Smooth muscle cell (in vitro differentiated cells): ENCODE data around the gene HAGHL. TPM values are rescaled to one million over a fixed set of nuclear protein-coding genes. Genes with fewer than 3 reads are reported as not detected.

Experiments used
- DNase-seq: peaks from one replicate; lab custom pipeline; 2025; ENCODE audit not compliant: unreplicated experiment; lab: John Stamatoyannopoulos, UW
- H2AFZ ChIP-seq: fragments of 200-600 bp; sonication (generic); 2 replicates; pipeline ENCODE4 v1.6.0; 2016; ENCODE audit warnings: antibody characterized with exemption, low read depth, mild to moderate bottlenecking
- H3F3A ChIP-seq: fragments of 200-600 bp; sonication (generic); 2 replicates; pipeline ENCODE4 v1.6.0; 2017; ENCODE audit warnings: antibody characterized with exemption, low read depth
- H3K27ac ChIP-seq: fragments of 200-600 bp; sonication (generic); 2 replicates; pipeline ENCODE4 v1.5.1; 2016; ENCODE audit warnings: low read depth, mild to moderate bottlenecking
- H3K27me3 ChIP-seq: fragments of 200-600 bp; sonication (generic); 2 replicates; pipeline ENCODE4 v1.6.1; 2016; ENCODE audit warnings: low read depth, mild to moderate bottlenecking
- H3K36me3 ChIP-seq: fragments of 200-600 bp; sonication (generic); 2 replicates; pipeline ENCODE4 v1.5.1; 2016; ENCODE audit warnings: low read depth
- H3K4me1 ChIP-seq: fragments of 200-600 bp; sonication (generic); 2 replicates; pipeline ENCODE4 v1.5.1; 2016; ENCODE audit warnings: low read depth
- H3K4me2 ChIP-seq: fragments of 200-600 bp; sonication (generic); 2 replicates; pipeline ENCODE4 v1.6.0; 2016; ENCODE audit warnings: mild to moderate bottlenecking
- H3K4me3 ChIP-seq: fragments of 200-600 bp; sonication (generic); 2 replicates; pipeline ENCODE4 v1.5.1; 2016; ENCODE audit warnings: mild to moderate bottlenecking
- H3K79me2 ChIP-seq: fragments of 200-600 bp; sonication (generic); 2 replicates; pipeline ENCODE4 v1.6.0; 2016; ENCODE audit warnings: low read depth, mild to moderate bottlenecking
- H3K9ac ChIP-seq: fragments of 200-600 bp; sonication (generic); 2 replicates; pipeline ENCODE4 v1.6.0; 2016; ENCODE audit warnings: low read depth
- H3K9me3 ChIP-seq: fragments of 200-600 bp; sonication (generic); replicated peaks from 2 replicates; pipeline ENCODE4 v1.5.1; 2016; ENCODE audit warnings: low read depth
- H4K20me1 ChIP-seq: fragments of 200-600 bp; sonication (generic); 2 replicates; pipeline ENCODE4 v1.6.0; 2016; ENCODE audit warnings: low read depth
- WGBS: methylation state at CpG from one replicate; pipeline ENCODE4 v1.1.7; 2016; ENCODE audit warnings: low lambda C conversion rate; 5-methylcytosine and 5-hydroxymethylcytosine counted together
- polyA plus RNA-seq: library from polyadenylated mRNA; unstranded; fragments of >200 nt; fragmentation: Nextera tagmentation; extraction: Ambion mirVana; gene quantifications from 2 replicates; pipeline ENCODE4 v1.2.1, GENCODE V29; 2016
- total RNA-seq: library from RNA; depleted of rRNA; stranded (reverse); fragments of >200 nt; gene quantifications from 2 replicates; pipeline ENCODE4 v1.2.3, GENCODE V29; 2014
- TF ChIP-seq, protein P1 (sequence below): fragments of 200-600 bp; sonication (generic); IDR thresholded peaks from 2 replicates; pipeline ENCODE4 v1.5.1; 2017; ENCODE audit warnings: borderline replicate concordance, mild to moderate bottlenecking, antibody characterized with exemption; ENCODE audit not compliant: insufficient read depth, poor library complexity, severe bottlenecking

Gene HAGHL
- total and polyA plus RNA-seq, 2 experiments from 2014 or later: 3.2 to 23.1 TPM

DNA sequence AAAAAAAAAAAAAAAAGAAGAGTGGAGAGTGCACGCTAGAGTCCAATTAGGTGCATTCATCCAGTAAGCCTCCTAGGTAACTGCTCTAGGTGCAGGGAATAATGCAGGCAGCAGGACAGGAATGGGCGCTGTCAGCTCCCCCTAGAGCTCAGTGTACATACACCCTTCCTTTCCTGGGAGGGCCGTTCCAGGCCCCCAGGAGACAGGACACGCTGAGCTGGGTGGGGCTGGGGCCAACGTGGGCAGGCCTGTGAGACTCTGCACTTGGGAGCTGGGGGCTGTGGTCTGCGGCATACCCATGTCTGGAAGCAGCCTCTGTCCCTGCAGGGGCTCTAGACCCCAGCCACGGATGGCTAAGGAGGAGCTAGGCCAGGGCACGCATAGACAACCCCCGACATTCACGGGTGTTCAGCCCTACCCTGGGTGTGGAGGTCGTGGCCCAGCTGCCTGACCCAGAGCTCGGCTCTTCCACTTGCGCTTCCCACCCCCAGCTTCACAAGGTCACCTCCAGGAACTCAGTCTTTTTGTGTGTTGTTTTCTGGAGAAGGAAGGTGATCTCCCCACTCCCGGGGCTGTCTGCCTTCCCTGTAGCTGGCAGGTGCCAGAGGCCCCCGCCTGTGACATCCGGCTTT is 7.0 kb upstream of the HAGHL start:
- Histone ChIP-seq H3K9me3 (no peaks in the 10 kb centered on the region), H3K4me3 (peak overlapping the region; percentile 91), H3K4me2 (peak overlapping the region; percentile 100), H2AFZ (no peak overlapping the region), H4K20me1 (peaks cover 18% of the 10 kb centered on the region), H3K27ac (peak overlapping the region; percentile 62), H3K9ac (no peak overlapping the region), H3K4me1 (peaks cover 11% of the 10 kb centered on the region), H3K27me3 (no peaks in the 10 kb centered on the region), H3F3A (no peaks in the 10 kb centered on the region), H3K79me2 (no peaks in the 10 kb centered on the region), H3K36me3 (no peaks in the 10 kb centered on the region)
- TF ChIP-seq, protein P1, sequence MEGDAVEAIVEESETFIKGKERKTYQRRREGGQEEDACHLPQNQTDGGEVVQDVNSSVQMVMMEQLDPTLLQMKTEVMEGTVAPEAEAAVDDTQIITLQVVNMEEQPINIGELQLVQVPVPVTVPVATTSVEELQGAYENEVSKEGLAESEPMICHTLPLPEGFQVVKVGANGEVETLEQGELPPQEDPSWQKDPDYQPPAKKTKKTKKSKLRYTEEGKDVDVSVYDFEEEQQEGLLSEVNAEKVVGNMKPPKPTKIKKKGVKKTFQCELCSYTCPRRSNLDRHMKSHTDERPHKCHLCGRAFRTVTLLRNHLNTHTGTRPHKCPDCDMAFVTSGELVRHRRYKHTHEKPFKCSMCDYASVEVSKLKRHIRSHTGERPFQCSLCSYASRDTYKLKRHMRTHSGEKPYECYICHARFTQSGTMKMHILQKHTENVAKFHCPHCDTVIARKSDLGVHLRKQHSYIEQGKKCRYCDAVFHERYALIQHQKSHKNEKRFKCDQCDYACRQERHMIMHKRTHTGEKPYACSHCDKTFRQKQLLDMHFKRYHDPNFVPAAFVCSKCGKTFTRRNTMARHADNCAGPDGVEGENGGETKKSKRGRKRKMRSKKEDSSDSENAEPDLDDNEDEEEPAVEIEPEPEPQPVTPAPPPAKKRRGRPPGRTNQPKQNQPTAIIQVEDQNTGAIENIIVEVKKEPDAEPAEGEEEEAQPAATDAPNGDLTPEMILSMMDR: no peak
- DNase-seq: no peak
- WGBS: 31% methylated on average over 16 of the region's 16 CpGs

DNA sequence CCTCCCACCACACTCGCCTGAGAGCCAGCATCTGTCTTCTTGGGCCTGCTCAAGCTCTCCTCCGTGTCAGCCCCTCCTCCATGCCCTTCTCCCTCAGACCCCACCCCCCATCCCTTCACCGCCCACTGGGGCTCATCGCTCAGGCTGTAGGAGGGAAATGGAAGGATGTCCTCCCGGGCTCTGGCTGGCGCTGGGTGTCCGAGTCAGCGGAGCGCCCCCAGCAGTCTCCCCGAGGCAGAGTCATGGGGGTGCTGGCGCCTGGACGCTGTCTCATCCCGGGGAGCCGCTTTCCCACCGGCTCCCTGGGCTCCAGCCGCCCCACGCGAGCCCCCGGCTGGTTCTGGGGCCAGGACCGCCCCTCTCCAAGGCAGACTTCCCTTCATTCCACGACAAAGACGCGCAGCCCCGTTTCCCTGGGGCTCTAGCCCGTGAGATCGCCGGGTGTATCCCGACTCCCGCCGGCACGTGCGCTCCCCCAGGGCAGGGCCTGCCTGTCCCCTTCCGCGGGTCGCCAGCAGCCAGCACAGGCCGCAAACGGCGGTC is 6.4 kb upstream of the HAGHL start:
- Histone ChIP-seq H2AFZ (peak overlapping the region; percentile 85), H3F3A (no peaks in the 10 kb centered on the region), H3K9ac (peak overlapping the region; percentile 71), H3K4me3 (peak overlapping the region; percentile 91), H3K27ac (peak overlapping the region; percentile 62), H3K4me2 (peak overlapping the region; percentile 100), H3K9me3 (no peaks in the 10 kb centered on the region), H3K36me3 (no peaks in the 10 kb centered on the region), H3K4me1 (peaks cover 11% of the 10 kb centered on the region), H3K79me2 (no peaks in the 10 kb centered on the region), H3K27me3 (no peaks in the 10 kb centered on the region), H4K20me1 (peaks cover 18% of the 10 kb centered on the region)
- TF ChIP-seq, protein P1: peak; percentile 18
- WGBS: 1% methylated on average over 34 of the region's 38 CpGs
- peak; percentile 67 for DNase-seq

DNA sequence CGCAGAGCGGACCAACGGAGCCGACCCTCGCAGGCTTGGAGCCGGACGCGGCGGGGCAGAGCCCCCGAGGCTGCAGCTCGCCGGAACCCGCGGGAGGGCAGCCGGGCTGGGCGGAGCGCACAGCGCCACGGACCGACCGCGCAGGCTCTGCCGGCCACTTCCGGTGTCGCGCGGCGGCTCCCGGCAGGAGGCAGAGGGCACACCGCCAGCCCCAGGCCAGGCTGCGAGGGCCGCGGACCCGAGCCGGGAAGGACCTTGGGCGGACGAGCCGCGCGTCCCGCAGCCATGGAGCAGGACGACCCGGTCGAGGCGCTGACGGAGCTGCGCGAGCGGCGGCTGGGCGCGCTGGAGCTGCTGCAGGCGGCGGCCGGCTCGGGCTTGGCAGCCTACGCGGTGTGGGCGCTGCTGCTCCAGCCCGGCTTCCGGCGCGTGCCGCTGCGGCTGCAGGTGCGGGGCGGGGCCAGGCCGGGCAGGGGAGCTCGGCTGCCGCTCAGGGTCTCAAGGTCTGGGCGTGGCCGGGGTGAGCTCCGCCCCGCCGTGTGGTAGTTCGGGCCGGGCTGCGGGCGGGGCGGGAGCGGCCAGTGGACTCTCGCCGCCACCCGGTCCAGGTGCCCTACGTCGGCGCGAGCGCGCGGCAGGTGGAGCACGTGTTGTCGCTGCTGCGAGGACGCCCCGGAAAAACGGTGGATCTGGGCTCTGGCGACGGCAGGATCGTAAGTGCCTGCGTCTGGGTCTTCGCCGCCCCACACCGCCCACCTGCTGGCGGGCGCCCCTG is 5.7 kb upstream of the HAGHL start, which contains the start of gene ANTKMT:
TSS of gene ANTKMT (plus strand) at position 157 of the 775 bp plus-strand sequence. CDS start at position 286, 129 bp downstream.
- Histone ChIP-seq H3K4me3 (peak within 1 kb of the TSS; percentile 91), H3K27me3 (no peaks in the 10 kb centered on the region), H3K4me1 (peaks cover 11% of the 10 kb centered on the region), H2AFZ (peak within 1 kb of the TSS; percentile 85), H4K20me1 (peaks cover 14% of the 10 kb centered on the region), H3K36me3 (no peaks in the 10 kb centered on the region), H3K27ac (peak within 1 kb of the TSS; percentile 62), H3K9ac (peak within 1 kb of the TSS; percentile 71), H3K9me3 (no peaks in the 10 kb centered on the region), H3K4me2 (peak within 1 kb of the TSS; percentile 100), H3F3A (no peaks in the 10 kb centered on the region), H3K79me2 (no peaks in the 10 kb centered on the region)
- peak; percentile 63 for DNase-seq
- TF ChIP-seq, protein P1: no peak
- 13% methylated on average over 86 of the region's 106 CpGs for WGBS
